K562 (cell line): ENCODE data around the gene GDF11. TPM values are rescaled to one million over a fixed set of nuclear protein-coding genes. Genes with fewer than 3 reads are reported as not detected.

Experiments
- CLOCK ChIP-seq: fragments of 250-450 bp; sonication (Bioruptor Pico); IDR thresholded peaks from 2 replicates; pipeline ENCODE4 v1.4.0; 2020; ENCODE audit warnings: mild to moderate bottlenecking, moderate library complexity, borderline replicate concordance
- FOS ChIP-seq: IDR thresholded peaks from 3 replicates; pipeline ENCODE4 v1.6.1; 2011; ENCODE audit not compliant: insufficient read length; ENCODE audit errors: extremely low read depth
- GTF2B ChIP-seq: IDR thresholded peaks from 2 replicates; pipeline ENCODE4 v1.6.1; 2011; ENCODE audit not compliant: insufficient read length; ENCODE audit errors: extremely low read depth
- MLLT1 ChIP-seq, 2 experiments: fragments of 450-650 bp; IDR thresholded peaks; 2 replicates each; pipeline ENCODE4 v1.6.1; 2016
- MXI1 ChIP-seq: IDR thresholded peaks from 2 replicates; pipeline ENCODE4 v1.6.1; 2011; ENCODE audit warnings: low read depth, mild to moderate bottlenecking, improper control_type of control experiment, low read length
- PBX2 ChIP-seq, 2 experiments: IDR thresholded peaks in 1 of 2; conservative IDR thresholded peaks in 1 of 2; 2 replicates each; pipeline ENCODE4 v1.6.1; 2016; ENCODE audit warnings: low read depth in 2 of 2, mild to moderate bottlenecking in 1 of 2, missing compliant biosample characterization in 1 of 2, missing genetic modification characterization in 1 of 2, moderate library complexity in 1 of 2
- PHB2 ChIP-seq: fragments of 450-650 bp; IDR thresholded peaks from 2 replicates; pipeline ENCODE4 v1.6.1; 2017; ENCODE audit warnings: low read depth
- RBM17 ChIP-seq: fragments of 200-400 bp; formaldehyde crosslinking; IDR thresholded peaks from 2 replicates; pipeline ENCODE4 v1.6.1; 2017; ENCODE audit warnings: low read depth, mild to moderate bottlenecking, low read length, borderline replicate concordance
- SREBF1 ChIP-seq: fragments of 150-350 bp; IDR thresholded peaks from 2 replicates; pipeline ENCODE4 v1.6.1; 2014; ENCODE audit warnings: antibody characterized with exemption, low read depth, low read length, borderline replicate concordance
- STAG1 ChIP-seq: sonication (generic); formaldehyde crosslinking; IDR thresholded peaks from 2 replicates; pipeline ENCODE4 v1.5.0; 2020; ENCODE audit warnings: missing genetic modification reagents, borderline replicate concordance
- TBP ChIP-seq: optimal IDR thresholded peaks from 2 replicates; pipeline ENCODE3; 2011; ENCODE audit warnings: low read depth, low read length, improper control_type of control experiment
- TRIM24 ChIP-seq, 2 experiments: fragments of 450-650 bp; IDR thresholded peaks; 2 replicates each; pipeline ENCODE4 v1.6.1; 2016
- U2AF1 ChIP-seq: fragments of 200-400 bp; formaldehyde crosslinking; optimal IDR thresholded peaks from 2 replicates; pipeline ENCODE3; 2017; ENCODE audit warnings: mild to moderate bottlenecking, low read depth, low read length, moderate library complexity
- ZBTB33 ChIP-seq: sonication (generic); formaldehyde crosslinking; IDR thresholded peaks from 2 replicates; pipeline ENCODE4 v1.8.1; 2023; ENCODE audit warnings: mild to moderate bottlenecking, missing genetic modification reagents
- ZFP1 ChIP-seq: fragments of 450-650 bp; formaldehyde crosslinking; IDR thresholded peaks from 2 replicates; pipeline ENCODE4 v1.4.0; 2020; ENCODE audit warnings: mild to moderate bottlenecking, mixed read lengths
- ZNF561 ChIP-seq: fragments of 450-650 bp; formaldehyde crosslinking; conservative IDR thresholded peaks from 2 replicates; pipeline ENCODE4 v1.4.0; 2020; ENCODE audit warnings: mild to moderate bottlenecking, moderate library complexity
- ZNF764 ChIP-seq: fragments of 250-450 bp; sonication (Bioruptor Pico); IDR thresholded peaks from 2 replicates; pipeline ENCODE4 v1.4.0; 2020; ENCODE audit warnings: low read depth, mild to moderate bottlenecking, moderate library complexity
- polyA plus RNA-seq, 8 experiments: library from polyadenylated mRNA; depleted of rRNA in 4 of 8; stranded (reverse) in 5 of 8; unstranded in 3 of 8; fragments of >200 nt; fragmentation: Nextera tagmentation in 2 of 8; fragmentation: Illumina TruSeq in 1 of 8; extraction: Ambion mirVana in 2 of 8; extraction: Trizol in 1 of 8; gene quantifications; 2 replicates each; pipeline versions ENCODE4 v1.2.1 to v1.2.3, GENCODE V29; 2011 to 2014; ENCODE audit warnings: inconsistent platforms in 1 of 8, missing spikeins in 1 of 8
- total RNA-seq, 7 experiments: library from RNA; depleted of rRNA in 6 of 7; stranded (reverse); fragments of >200 nt in 6 of 7; fragmentation: Illumina TruSeq in 2 of 7; extraction: Trizol in 2 of 7; gene quantifications; 2 replicates each; pipeline versions ENCODE4 v1.2.1 to v1.2.3, GENCODE V29; 2011 to 2021; ENCODE audit warnings: low replicate concordance in 1 of 7

Gene GDF11
- total and polyA plus RNA-seq, 9 of the 15 experiments (the other 6 are each of a cell fraction or from before 2014, with no cell fraction given), result 1.4 to 15.7 (median 4.8) TPM

- TF ChIP-seq MLLT1 (IDR thresholded peaks at IDR 0.05) (peak; percentile 86), MXI1 (no peak), RBM17 (no peak), FOS (no peak), U2AF1 (no peak), CLOCK (CRISPR knock-in tag) (no peak), STAG1 (no peak), TRIM24 (IDR thresholded peaks at IDR 0.05) (peak; percentile 55 to 60; a peak in 2 of 4 replicates), PBX2 (CRISPR knock-in tag; IDR thresholded peaks at IDR 0.05; ENCODE audit: low read depth) (no peak), PBX2 (tag; conservative IDR thresholded peaks at IDR 0.05; ENCODE audit: low read depth) (no peak), ZFP1 (CRISPR knock-in tag) (no peak), SREBF1 (no peak), PHB2 (peak; percentile 74), ZNF561 (CRISPR knock-in tag) (no peak), GTF2B (no peak), TBP (peak; percentile 91), ZBTB33 (CRISPR knock-in tag) (no peak), ZNF764 (no peak)
Observed at GRCh38 chr12:55742719-55743405, at the start of gene GDF11 (continued).
